Vagina (tissue), 2 donors: ENCODE measurements around the gene ZNF280A.

Experiments
- CTCF ChIP-seq, 3 experiments: fragments of 450-650 bp in 2 of 3; fragments of 200-600 bp in 1 of 3; sonication (generic) in 1 of 3; IDR thresholded peaks; one replicate each; pipeline ENCODE4 v1.5.1; 2017 to 2019; ENCODE audit warnings: antibody characterized with exemption in 3 of 3, mild to moderate bottlenecking in 2 of 3, moderate library complexity in 2 of 3
- POLR2A ChIP-seq, 2 donors: fragments of 450-650 bp; IDR thresholded peaks; one replicate each; pipeline ENCODE4 v1.6.1; 2017; ENCODE audit warnings: antibody characterized with exemption in 2 of 2, mild to moderate bottlenecking in 2 of 2, moderate library complexity in 2 of 2
- POLR2AphosphoS5 ChIP-seq, 2 donors: sonication (generic); formaldehyde crosslinking; IDR thresholded peaks; one replicate each; pipeline ENCODE4 v1.9.0; 2017; ENCODE audit warnings: antibody characterized with exemption in 2 of 2, mild to moderate bottlenecking in 2 of 2, low read depth in 1 of 2; ENCODE audit not compliant: insufficient read depth in 1 of 2

- no peak for TF ChIP-seq POLR2A (IDR thresholded peaks at IDR 0.05)
- no peak for TF ChIP-seq CTCF (IDR thresholded peaks at IDR 0.05)
- TF ChIP-seq POLR2AphosphoS5 (IDR thresholded peaks at IDR 0.05; ENCODE audit: insufficient read depth in 1 of 2, low read depth in 1 of 2) = no peak
Measured at GRCh38 chr22:22487869-22488597, 32.0 kb downstream of the ZNF280A start.
